Neural cell (in vitro differentiated cells): Measurements from ENCODE around the gene PDPK1. TPM values are rescaled to one million over a fixed set of nuclear protein-coding genes. Genes with fewer than 3 reads are reported as not detected.
"Not testable (repeated sequence)": the region's sequence is repeated elsewhere in the genome, so short reads cannot be mapped to it uniquely, and the experiment has no call there.

Experiments
- H2AFZ ChIP-seq: fragments of 200-600, 300-800 bp; sonication (generic), shearing (Covaris generic); 2 replicates; pipeline ENCODE4 v1.6.0; 2014; ENCODE audit warnings: low read depth, mild to moderate bottlenecking, antibody characterized with exemption, low read length, moderate library complexity
- H3F3A ChIP-seq: fragments of 200-600 bp; shearing (Covaris generic); 2 replicates; pipeline ENCODE4 v1.6.1; 2016; ENCODE audit warnings: mild to moderate bottlenecking, moderate library complexity, mixed read lengths, antibody characterized with exemption, low read length; ENCODE audit not compliant: insufficient read depth, poor library complexity, severe bottlenecking
- H3K27ac ChIP-seq: fragments of 200-600, 300-800 bp; sonication (generic), shearing (Covaris generic); 2 replicates; pipeline ENCODE4 v1.5.1; 2014; ENCODE audit warnings: mild to moderate bottlenecking, low read length, moderate library complexity
- H3K27me3 ChIP-seq: fragments of 300-800, 200-600 bp; sonication (generic), shearing (Covaris generic); 2 replicates; pipeline ENCODE4 v1.6.0; 2014; ENCODE audit warnings: mild to moderate bottlenecking, low read depth, low read length, moderate library complexity; ENCODE audit not compliant: insufficient read depth
- H3K36me3 ChIP-seq: fragments of 300-800, 200-600 bp; sonication (generic), shearing (Covaris generic); 2 replicates; pipeline ENCODE4 v1.5.1; 2014; ENCODE audit warnings: mild to moderate bottlenecking, antibody characterized with exemption, low read length, moderate library complexity; ENCODE audit not compliant: insufficient read depth
- H3K4me2 ChIP-seq: fragments of 300-800, 200-600 bp; sonication (generic), shearing (Covaris generic); 2 replicates; pipeline ENCODE4 v1.6.0; 2014; ENCODE audit warnings: mild to moderate bottlenecking, low read length
- H3K4me3 ChIP-seq: fragments of 300-800, 200-600 bp; sonication (generic), shearing (Covaris generic); 2 replicates; pipeline ENCODE4 v1.5.1; 2014; ENCODE audit warnings: mild to moderate bottlenecking, low read length, moderate library complexity
- H3K79me2 ChIP-seq: fragments of 200-600 bp; shearing (Covaris generic); replicated peaks from 2 replicates; pipeline ENCODE4 v1.6.0; 2014; ENCODE audit warnings: mild to moderate bottlenecking, low read length, moderate library complexity; ENCODE audit not compliant: insufficient read depth
- H3K9ac ChIP-seq: fragments of 300-800, 200-600 bp; sonication (generic), shearing (Covaris generic); 2 replicates; pipeline ENCODE4 v1.6.1; 2016; ENCODE audit warnings: mild to moderate bottlenecking, low read length, mixed read lengths
- H3K9me2 ChIP-seq: fragments of 200-600 bp; shearing (Covaris generic); 2 replicates; pipeline ENCODE4 v1.6.1; 2016; ENCODE audit warnings: mild to moderate bottlenecking, low read length, mixed read lengths; ENCODE audit not compliant: insufficient read depth
- H3K9me3 ChIP-seq: fragments of 200-600, 300-800 bp; sonication (generic), shearing (Covaris generic); 2 replicates; pipeline ENCODE4 v1.6.1; 2016; ENCODE audit warnings: mild to moderate bottlenecking, mixed run types, low read length, moderate library complexity, mixed read lengths
- H4K20me1 ChIP-seq: fragments of 200-600 bp; shearing (Covaris generic); 2 replicates; pipeline ENCODE4 v1.6.1; 2016; ENCODE audit warnings: mild to moderate bottlenecking, mixed run types; ENCODE audit not compliant: insufficient read depth
- EP300 ChIP-seq: fragments of 450-650 bp; conservative IDR thresholded peaks from 2 replicates; pipeline ENCODE4 v1.6.1; 2014; ENCODE audit warnings: antibody characterized with exemption, mild to moderate bottlenecking, moderate library complexity; ENCODE audit not compliant: poor library complexity, severe bottlenecking
- EZH2 ChIP-seq: fragments of 200-600, 300-800 bp; shearing (Covaris generic), sonication (generic); IDR thresholded peaks from 2 replicates; pipeline ENCODE4 v1.6.1; 2014; ENCODE audit warnings: antibody characterized with exemption, low read length, borderline replicate concordance, mild to moderate bottlenecking; ENCODE audit not compliant: insufficient read depth, poor library complexity, severe bottlenecking
- MXI1 ChIP-seq: fragments of 450-650 bp; conservative IDR thresholded peaks from 2 replicates; pipeline ENCODE4 v1.6.1; 2014; ENCODE audit warnings: antibody characterized with exemption, mild to moderate bottlenecking; ENCODE audit not compliant: poor library complexity, severe bottlenecking
- POLR2AphosphoS5 ChIP-seq: IDR thresholded peaks from 2 replicates; pipeline ENCODE4 v1.6.1; 2012
- RAD21 ChIP-seq: fragments of 450-650 bp; conservative IDR thresholded peaks from 2 replicates; pipeline ENCODE4 v1.6.1; 2014; ENCODE audit warnings: antibody characterized with exemption, mild to moderate bottlenecking, moderate library complexity
- SMC3 ChIP-seq: fragments of 450-650 bp; conservative IDR thresholded peaks from 2 replicates; pipeline ENCODE4 v1.6.1; 2014; ENCODE audit warnings: antibody characterized with exemption, mild to moderate bottlenecking, moderate library complexity; ENCODE audit not compliant: poor library complexity
- TAF1 ChIP-seq: IDR thresholded peaks from 2 replicates; pipeline ENCODE4 v1.6.1; 2012; ENCODE audit warnings: low read depth
- polyA plus RNA-seq: library from polyadenylated mRNA; depleted of rRNA; stranded (reverse); fragments of >200 nt; gene quantifications from 2 replicates; pipeline ENCODE4 v1.2.3, GENCODE V29; 2014
- TF ChIP-seq, protein P1 (sequence below): IDR thresholded peaks from 2 replicates; pipeline ENCODE4 v1.6.1; 2012; ENCODE audit warnings: borderline replicate concordance
- TF ChIP-seq, protein P2 (sequence below): fragments of 450-650 bp; IDR thresholded peaks from 2 replicates; pipeline ENCODE4 v1.5.1; 2014; ENCODE audit warnings: antibody characterized with exemption, mild to moderate bottlenecking, moderate library complexity; ENCODE audit not compliant: poor library complexity, severe bottlenecking

The PDPK1 gene
- polyA plus RNA-seq, 1 donor from 2014 or later = 18.6 TPM

DNA sequence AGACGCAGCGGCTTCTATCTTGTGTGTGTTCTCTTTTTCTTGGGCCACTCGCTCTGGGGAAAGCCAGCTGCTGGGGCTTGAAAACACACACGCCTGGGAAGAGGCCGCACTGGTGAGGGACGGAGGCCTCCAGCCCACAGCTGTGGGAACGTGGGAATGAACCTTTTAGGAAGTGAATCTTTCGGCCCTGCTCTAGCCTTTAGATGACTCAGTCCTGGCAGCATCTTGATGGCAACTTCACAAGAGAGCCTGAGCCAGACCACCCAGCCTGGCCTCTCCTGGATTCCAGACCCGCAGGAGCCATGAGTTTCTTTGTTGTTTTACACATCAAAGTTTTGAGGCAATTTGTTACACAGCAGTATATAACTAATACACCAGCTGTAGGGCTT lies 2.2 kb upstream of the PDPK1 start:
- Histone ChIP-seq H3K4me2 (no peak overlapping the region), H3K9me2 (no peaks in the 10 kb centered on the region), H3K9ac (no peak overlapping the region), H3K27me3 (no peaks in the 10 kb centered on the region), H3K9me3 (no peaks in the 10 kb centered on the region), H3K4me3 (no peak overlapping the region), H2AFZ (no peak overlapping the region), H3K27ac (no peak overlapping the region), H4K20me1 (no peaks in the 10 kb centered on the region), H3K79me2 (peaks cover 12% of the 10 kb centered on the region), H3K36me3 (no peaks in the 10 kb centered on the region), H3F3A (no peaks in the 10 kb centered on the region)
- TF ChIP-seq RAD21 (no peak), POLR2AphosphoS5 (no peak), TAF1 (no peak), EP300 (no peak), EZH2 (no peak), SMC3 (no peak), MXI1 (no peak)
- TF ChIP-seq, protein P1, sequence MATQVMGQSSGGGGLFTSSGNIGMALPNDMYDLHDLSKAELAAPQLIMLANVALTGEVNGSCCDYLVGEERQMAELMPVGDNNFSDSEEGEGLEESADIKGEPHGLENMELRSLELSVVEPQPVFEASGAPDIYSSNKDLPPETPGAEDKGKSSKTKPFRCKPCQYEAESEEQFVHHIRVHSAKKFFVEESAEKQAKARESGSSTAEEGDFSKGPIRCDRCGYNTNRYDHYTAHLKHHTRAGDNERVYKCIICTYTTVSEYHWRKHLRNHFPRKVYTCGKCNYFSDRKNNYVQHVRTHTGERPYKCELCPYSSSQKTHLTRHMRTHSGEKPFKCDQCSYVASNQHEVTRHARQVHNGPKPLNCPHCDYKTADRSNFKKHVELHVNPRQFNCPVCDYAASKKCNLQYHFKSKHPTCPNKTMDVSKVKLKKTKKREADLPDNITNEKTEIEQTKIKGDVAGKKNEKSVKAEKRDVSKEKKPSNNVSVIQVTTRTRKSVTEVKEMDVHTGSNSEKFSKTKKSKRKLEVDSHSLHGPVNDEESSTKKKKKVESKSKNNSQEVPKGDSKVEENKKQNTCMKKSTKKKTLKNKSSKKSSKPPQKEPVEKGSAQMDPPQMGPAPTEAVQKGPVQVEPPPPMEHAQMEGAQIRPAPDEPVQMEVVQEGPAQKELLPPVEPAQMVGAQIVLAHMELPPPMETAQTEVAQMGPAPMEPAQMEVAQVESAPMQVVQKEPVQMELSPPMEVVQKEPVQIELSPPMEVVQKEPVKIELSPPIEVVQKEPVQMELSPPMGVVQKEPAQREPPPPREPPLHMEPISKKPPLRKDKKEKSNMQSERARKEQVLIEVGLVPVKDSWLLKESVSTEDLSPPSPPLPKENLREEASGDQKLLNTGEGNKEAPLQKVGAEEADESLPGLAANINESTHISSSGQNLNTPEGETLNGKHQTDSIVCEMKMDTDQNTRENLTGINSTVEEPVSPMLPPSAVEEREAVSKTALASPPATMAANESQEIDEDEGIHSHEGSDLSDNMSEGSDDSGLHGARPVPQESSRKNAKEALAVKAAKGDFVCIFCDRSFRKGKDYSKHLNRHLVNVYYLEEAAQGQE = no peak
- TF ChIP-seq, protein P2, sequence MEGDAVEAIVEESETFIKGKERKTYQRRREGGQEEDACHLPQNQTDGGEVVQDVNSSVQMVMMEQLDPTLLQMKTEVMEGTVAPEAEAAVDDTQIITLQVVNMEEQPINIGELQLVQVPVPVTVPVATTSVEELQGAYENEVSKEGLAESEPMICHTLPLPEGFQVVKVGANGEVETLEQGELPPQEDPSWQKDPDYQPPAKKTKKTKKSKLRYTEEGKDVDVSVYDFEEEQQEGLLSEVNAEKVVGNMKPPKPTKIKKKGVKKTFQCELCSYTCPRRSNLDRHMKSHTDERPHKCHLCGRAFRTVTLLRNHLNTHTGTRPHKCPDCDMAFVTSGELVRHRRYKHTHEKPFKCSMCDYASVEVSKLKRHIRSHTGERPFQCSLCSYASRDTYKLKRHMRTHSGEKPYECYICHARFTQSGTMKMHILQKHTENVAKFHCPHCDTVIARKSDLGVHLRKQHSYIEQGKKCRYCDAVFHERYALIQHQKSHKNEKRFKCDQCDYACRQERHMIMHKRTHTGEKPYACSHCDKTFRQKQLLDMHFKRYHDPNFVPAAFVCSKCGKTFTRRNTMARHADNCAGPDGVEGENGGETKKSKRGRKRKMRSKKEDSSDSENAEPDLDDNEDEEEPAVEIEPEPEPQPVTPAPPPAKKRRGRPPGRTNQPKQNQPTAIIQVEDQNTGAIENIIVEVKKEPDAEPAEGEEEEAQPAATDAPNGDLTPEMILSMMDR = no peak

DNA sequence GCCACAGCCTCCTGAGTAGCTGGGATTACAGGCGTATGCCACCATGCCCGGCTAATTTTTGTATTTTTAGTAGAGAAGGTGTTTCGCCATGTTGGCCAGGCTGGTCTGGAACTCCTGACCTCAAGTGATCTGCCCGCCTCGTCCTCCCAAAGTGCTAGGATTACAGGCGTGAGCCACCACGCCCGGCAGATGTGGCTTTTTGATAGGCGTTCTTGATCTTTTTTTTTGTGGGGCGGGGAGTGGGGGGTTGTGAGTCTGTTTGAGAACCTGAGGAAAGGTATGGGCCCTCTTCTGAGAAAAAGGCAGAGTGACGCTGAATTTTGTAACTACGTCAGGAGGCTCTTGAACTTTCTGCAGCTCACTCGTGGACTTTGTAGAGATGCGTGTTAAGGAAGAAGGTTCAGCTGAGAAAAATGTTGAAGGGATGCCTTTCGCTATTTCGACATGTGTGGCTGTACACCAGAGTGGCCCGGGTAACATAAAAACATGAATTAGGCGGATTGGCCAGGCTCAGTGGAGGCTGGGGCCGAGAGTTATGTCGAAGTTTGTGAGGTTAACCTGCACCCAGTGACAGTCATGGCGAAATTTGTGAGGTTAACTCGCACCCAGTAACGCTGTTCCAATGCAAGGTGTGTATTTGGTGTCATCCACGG lies 1.5 kb downstream of the PDPK1 start:
- not testable (repeated sequence) for H2AFZ ChIP-seq, H3K27me3 ChIP-seq, H3F3A ChIP-seq, H4K20me1 ChIP-seq, H3K36me3 ChIP-seq, H3K4me2 ChIP-seq, H3K27ac ChIP-seq, H3K9ac ChIP-seq, H3K9me2 ChIP-seq, H3K9me3 ChIP-seq
- Histone ChIP-seq H3K4me3 (peak overlapping the region; percentile 64), H3K79me2 (peaks cover 12% of the 10 kb centered on the region)
